GM23338 (cell line): ENCODE measurements around the gene ZBTB8OS. TPM values are rescaled to one million over a fixed set of nuclear protein-coding genes. Genes with fewer than 3 reads are reported as not detected.

Experiments used
- ATAC-seq: fragments of 200-7000 bp; cut with Tn5 transposase; 3 replicates; pipeline ENCODE4 v1.9.1; 2020
- DNase-seq: peaks from one replicate; pipeline ENCODE4 v3.0.0-alpha.2; 2015; ENCODE audit warnings: low spot score
- H2AFZ ChIP-seq: fragments of 200-600 bp; sonication (generic); 2 replicates; pipeline ENCODE4 v1.8.0; 2016; ENCODE audit warnings: antibody characterized with exemption, mild to moderate bottlenecking, moderate library complexity
- H3F3A ChIP-seq: fragments of 200-600 bp; sonication (generic); replicated peaks from 2 replicates; pipeline ENCODE4 v1.8.0; 2017; ENCODE audit warnings: antibody characterized with exemption, mixed run types, low read depth
- H3K27ac ChIP-seq: fragments of 200-600 bp; sonication (generic); 2 replicates; pipeline ENCODE4 v1.6.1; 2016; ENCODE audit warnings: low read depth
- H3K27me3 ChIP-seq: fragments of 200-600 bp; sonication (generic); 2 replicates; pipeline ENCODE4 v1.8.0; 2016; ENCODE audit warnings: mild to moderate bottlenecking, mixed run types, moderate library complexity; ENCODE audit not compliant: insufficient read depth
- H3K36me3 ChIP-seq: fragments of 200-600 bp; sonication (generic); 2 replicates; pipeline ENCODE4 v1.8.0; 2016; ENCODE audit warnings: mild to moderate bottlenecking; ENCODE audit not compliant: insufficient read depth
- H3K4me1 ChIP-seq: fragments of 200-600 bp; sonication (generic); 2 replicates; pipeline ENCODE4 v1.8.0; 2016; ENCODE audit warnings: mild to moderate bottlenecking, moderate library complexity; ENCODE audit not compliant: insufficient read depth
- H3K4me2 ChIP-seq: fragments of 200-600 bp; sonication (generic); 2 replicates; pipeline ENCODE4 v1.7.1; 2017; ENCODE audit warnings: mixed run types
- H3K4me3 ChIP-seq: fragments of 200-600 bp; sonication (generic); 2 replicates; pipeline ENCODE4 v1.6.1; 2016; ENCODE audit warnings: mixed run types
- H3K79me2 ChIP-seq: fragments of 200-600 bp; sonication (generic); replicated peaks from 2 replicates; pipeline ENCODE4 v1.8.0; 2017; ENCODE audit warnings: mild to moderate bottlenecking; ENCODE audit not compliant: insufficient read depth
- H3K9me2 ChIP-seq: fragments of 200-600 bp; sonication (generic); 2 replicates; pipeline ENCODE4 v1.8.0; 2017; ENCODE audit not compliant: insufficient read depth
- H4K20me1 ChIP-seq: fragments of 200-600 bp; sonication (generic); replicated peaks from 2 replicates; pipeline ENCODE4 v1.8.0; 2017; ENCODE audit warnings: mild to moderate bottlenecking; ENCODE audit not compliant: insufficient read depth
- H3K27ac Mint-ChIP-seq: 2 replicates; pipeline ENCODE4 v1.8.0; 2020; ENCODE audit warnings: inconsistent platforms, mild to moderate bottlenecking, moderate library complexity, mixed read lengths
- H3K27me3 Mint-ChIP-seq: 3 replicates; pipeline ENCODE4 v1.8.0; 2022; ENCODE audit warnings: low read depth, mild to moderate bottlenecking, moderate library complexity, mixed read lengths, inconsistent platforms; ENCODE audit not compliant: insufficient read depth, poor library complexity
- H3K36me3 Mint-ChIP-seq: 3 replicates; pipeline ENCODE4 v1.8.0; 2021; ENCODE audit warnings: low read depth, mild to moderate bottlenecking, inconsistent platforms, moderate library complexity, mixed read lengths
- H3K4me1 Mint-ChIP-seq: 3 replicates; pipeline ENCODE4 v1.8.0; 2020; ENCODE audit warnings: mild to moderate bottlenecking, inconsistent platforms, mixed read lengths
- H3K4me3 Mint-ChIP-seq: 3 replicates; pipeline ENCODE4 v1.8.0; 2021; ENCODE audit warnings: moderate library complexity, mild to moderate bottlenecking, inconsistent platforms, mixed read lengths
- H3K9me3 Mint-ChIP-seq: 3 replicates; pipeline ENCODE4 v1.8.0; 2020; ENCODE audit warnings: moderate library complexity, mild to moderate bottlenecking, inconsistent platforms, mixed read lengths
- CREB1 ChIP-seq: fragments of 250-450 bp; sonication (Bioruptor Pico); IDR thresholded peaks from 2 replicates; pipeline ENCODE4 v1.5.0; 2020; ENCODE audit warnings: low read depth, mild to moderate bottlenecking, moderate library complexity
- CTCF ChIP-seq, 2 experiments: fragments of 200-600 bp in 1 of 2; sonication (generic) in 1 of 2; conservative IDR thresholded peaks; 2 replicates each; pipeline versions ENCODE4 v1.5.1 to v1.6.1; 2016 to 2017; ENCODE audit warnings: antibody characterized with exemption in 2 of 2, low read depth in 2 of 2, mild to moderate bottlenecking in 2 of 2, moderate library complexity in 1 of 2
- ETS1 ChIP-seq: IDR thresholded peaks from 2 replicates; pipeline ENCODE4 v1.6.1; 2016; ENCODE audit warnings: antibody characterized with exemption
- EZH2phosphoT487 ChIP-seq: fragments of 200-600 bp; sonication (generic); IDR thresholded peaks from one replicate; pipeline ENCODE4 v1.8.1; 2018; ENCODE audit warnings: antibody characterized with exemption; ENCODE audit not compliant: unreplicated experiment
- JUNB ChIP-seq: IDR thresholded peaks from one replicate; pipeline ENCODE4 v1.6.1; 2016; ENCODE audit warnings: antibody characterized with exemption; ENCODE audit not compliant: unreplicated experiment
- POLR2AphosphoS5 ChIP-seq: IDR thresholded peaks from 2 replicates; pipeline ENCODE4 v1.6.1; 2016; ENCODE audit warnings: antibody characterized with exemption, low read depth
- STAT1 ChIP-seq: IDR thresholded peaks from one replicate; pipeline ENCODE4 v1.6.1; 2016; ENCODE audit warnings: antibody characterized with exemption; ENCODE audit not compliant: unreplicated experiment
- ZNF114 ChIP-seq: fragments of 250-450 bp; sonication (Bioruptor Pico); IDR thresholded peaks from 2 replicates; pipeline ENCODE4 v1.5.0; 2020; ENCODE audit warnings: mild to moderate bottlenecking, moderate library complexity
- ZNF331 ChIP-seq: fragments of 250-450 bp; sonication (Bioruptor Pico); IDR thresholded peaks from 2 replicates; pipeline ENCODE4 v1.5.0; 2020; ENCODE audit warnings: low read depth, mild to moderate bottlenecking, moderate library complexity
- polyA plus RNA-seq: library from polyadenylated mRNA; unstranded; fragments of >200 nt; fragmentation: Nextera tagmentation; extraction: Ambion mirVana; gene quantifications from 2 replicates; pipeline ENCODE4 v1.2.1, GENCODE V29; 2016
- total RNA-seq: library from RNA; depleted of rRNA; stranded (reverse); fragments of >200 nt; shearing (Covaris generic); gene quantifications from 2 replicates; pipeline ENCODE4 v1.2.3, GENCODE V29; 2014

ZBTB8OS gene
- total and polyA plus RNA-seq, 2 experiments from 2014 or later, result 22.0 to 159 TPM

- peaks cover 3% of the 10 kb centered on the region for H3K27me3 Mint-ChIP-seq
- Histone ChIP-seq H3K9me2 (no peaks in the 10 kb centered on the region), H3K4me2 (no peak overlapping the region), H3K4me3 (no peak overlapping the region), H3K27me3 (no peaks in the 10 kb centered on the region), H3K27ac (no peak overlapping the region), H3K79me2 (no peaks in the 10 kb centered on the region), H3K4me1 (no peaks in the 10 kb centered on the region), H4K20me1 (no peaks in the 10 kb centered on the region), H3K36me3 (no peaks in the 10 kb centered on the region), H2AFZ (no peak overlapping the region), H3F3A (no peaks in the 10 kb centered on the region; the same call in 1 of the 2 replicates)
- DNase-seq (no peak), ATAC-seq (no peak; the same call in 2 of the 3 replicates)
- no peaks in the 10 kb centered on the region for H3K9me3 Mint-ChIP-seq
- TF ChIP-seq EZH2phosphoT487 (no peak), ETS1 (no peak), ZNF331 (CRISPR knock-in tag) (no peak), CREB1 (CRISPR knock-in tag) (no peak), ZNF114 (CRISPR knock-in tag) (no peak), JUNB (no peak), STAT1 (no peak), POLR2AphosphoS5 (no peak), CTCF (conservative IDR thresholded peaks at IDR 0.05; ENCODE audit: low read depth in 2 of 2) (no peak)
- no peaks in the 10 kb centered on the region for H3K36me3 Mint-ChIP-seq
- no peak overlapping the region for H3K4me3 Mint-ChIP-seq
- no peaks in the 10 kb centered on the region for H3K4me1 Mint-ChIP-seq
- no peak overlapping the region for H3K27ac Mint-ChIP-seq
These were observed 43.6 kb downstream of the ZBTB8OS start for GRCh38 chr1:32606565-32607371.

DNA sequence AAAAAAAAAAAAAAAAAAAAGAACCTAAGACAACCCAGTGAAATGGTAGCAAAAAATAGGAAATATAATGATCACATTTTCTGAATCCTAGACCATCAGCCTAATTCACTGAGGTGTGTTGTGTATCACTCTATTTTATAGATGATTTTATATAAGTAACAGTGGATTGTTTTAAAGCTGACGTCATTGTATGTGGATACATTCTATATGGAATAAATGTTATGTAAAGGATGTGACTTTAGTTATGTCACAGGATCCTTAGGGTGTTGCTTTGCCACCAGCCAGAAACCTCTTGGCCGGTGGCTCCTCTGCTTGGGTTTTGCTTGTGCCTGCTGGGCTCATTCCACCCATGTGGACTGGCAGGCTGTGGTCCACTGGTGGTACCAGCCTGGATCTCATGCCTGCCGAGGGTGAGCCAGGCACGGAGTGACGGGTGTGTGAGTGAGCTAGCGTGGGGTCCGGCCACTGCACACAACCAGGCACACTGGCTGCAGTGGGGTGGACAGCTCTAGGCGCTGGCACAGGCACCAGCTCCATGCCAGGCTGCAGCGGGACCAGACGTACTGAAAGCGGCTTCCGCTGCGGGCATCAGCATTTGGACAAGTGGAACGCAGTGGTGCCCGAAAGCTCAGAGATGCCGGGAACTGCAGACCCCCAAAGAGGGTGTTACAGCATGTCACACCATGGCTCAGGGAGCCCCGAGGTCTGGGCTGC is 44.5 kb downstream of the ZBTB8OS start:
- Histone ChIP-seq H2AFZ (no peak overlapping the region), H3K4me1 (no peaks in the 10 kb centered on the region), H3K9me2 (no peaks in the 10 kb centered on the region), H3K36me3 (no peaks in the 10 kb centered on the region), H3K27ac (no peak overlapping the region), H3K27me3 (no peaks in the 10 kb centered on the region), H3F3A (no peaks in the 10 kb centered on the region; the same call in 1 of the 2 replicates), H3K79me2 (no peaks in the 10 kb centered on the region), H4K20me1 (no peaks in the 10 kb centered on the region), H3K4me3 (no peak overlapping the region), H3K4me2 (no peak overlapping the region)
- Mint-ChIP-seq H3K27ac (no peak overlapping the region), H3K27me3 (peaks cover 2% of the 10 kb centered on the region), H3K4me3 (no peak overlapping the region), H3K36me3 (no peaks in the 10 kb centered on the region), H3K4me1 (no peaks in the 10 kb centered on the region), H3K9me3 (no peaks in the 10 kb centered on the region)
- no peak for ATAC-seq
- TF ChIP-seq CTCF (conservative IDR thresholded peaks at IDR 0.05; ENCODE audit: low read depth in 2 of 2) (no peak), POLR2AphosphoS5 (no peak), ZNF114 (CRISPR knock-in tag) (no peak), STAT1 (no peak), ETS1 (no peak), EZH2phosphoT487 (no peak)
- DNase-seq, result no peak
